ENCODE results near the gene STIM1. TPM values are rescaled to one million over a fixed set of nuclear protein-coding genes. Genes with fewer than 3 reads are reported as not detected.

STIM1 gene
- total and polyA plus RNA-seq, 12 donors: 11.9 to 55.7 (median 37.4) TPM

- Histone ChIP-seq H3K27me3 (no peaks in the 10 kb centered on the region), H3K36me3 (no peaks in the 10 kb centered on the region), H3K9me3 (no peaks in the 10 kb centered on the region), H3K27ac (peak overlapping the region in 1 of 10 donors; percentile 41), H3K4me1 (peaks cover 0 to 45% (median 0%) of the 10 kb centered on the region in 9 donors), H3K4me3 (no peak overlapping the region)
- 28 to 50% methylated on average over 1 of the region's 1 CpG for WGBS, 2 donors
- no peak for TF ChIP-seq CTCF (IDR thresholded peaks at IDR 0.05)
- ATAC-seq (no peak), DNase-seq (no peak)
- intact Hi-C loops (cut with DNase I): no loop called here
These were observed 59.3 kb downstream of the STIM1 start for GRCh38 chr11:3914805-3915204.

GRCh38 chr11:3916962-3917361 is 61.5 kb downstream of the STIM1 start:
- DNase-seq (no peak), ATAC-seq (peak in 1 of 8 donors; percentile 29)
- H3K4me1 ChIP-seq: peaks cover 0 to 54% (median 0%) of the 10 kb centered on the region in 9 donors
- no peak overlapping the region for H3K27ac ChIP-seq
- H3K36me3 ChIP-seq: no peaks in the 10 kb centered on the region
- intact Hi-C loops (cut with DNase I): no loop called here
- H3K27me3 ChIP-seq: no peaks in the 10 kb centered on the region
- WGBS, 2 donors: 79% methylated on average over 3 of the region's 3 CpGs
- no peak overlapping the region for H3K4me3 ChIP-seq
- peaks cover 0 to 6% (median 0%) of the 10 kb centered on the region in 11 donors for H3K9me3 ChIP-seq
- no peak for TF ChIP-seq CTCF (IDR thresholded peaks at IDR 0.05)

GRCh38 chr11:3920148-3920852 is 64.8 kb downstream of the STIM1 start:
- Histone ChIP-seq H3K4me3 (no peak overlapping the region), H3K4me1 (peaks cover 0 to 35% (median 0%) of the 10 kb centered on the region in 9 donors), H3K36me3 (no peaks in the 10 kb centered on the region), H3K27me3 (no peaks in the 10 kb centered on the region), H3K9me3 (peaks cover 0 to 13% (median 0%) of the 10 kb centered on the region in 11 donors), H3K27ac (peak overlapping the region in 1 of 10 donors; percentile 57)
- ATAC-seq: peak in 2 of 8 donors; percentile 37 to 57
- DNase-seq: no peak
- intact Hi-C loops (cut with DNase I): no loop called here
- TF ChIP-seq CTCF (IDR thresholded peaks at IDR 0.05): no peak
- WGBS, 2 donors: 78 to 79% methylated on average over 2 of the region's 2 CpGs

GRCh38 chr11:3922056-3922455 is 66.6 kb downstream of the STIM1 start:
- ATAC-seq: no peak
- DNase-seq: no peak
- H3K36me3 ChIP-seq: no peaks in the 10 kb centered on the region
- no peak for TF ChIP-seq CTCF (IDR thresholded peaks at IDR 0.05)
- 91 to 97% methylated on average over 1 of the region's 1 CpG for WGBS, 2 donors
- H3K9me3 ChIP-seq: peaks cover 0 to 13% (median 0%) of the 10 kb centered on the region in 11 donors
- intact Hi-C loops (cut with DNase I): no loop called here
- peaks cover 0 to 32% (median 0%) of the 10 kb centered on the region in 9 donors for H3K4me1 ChIP-seq
- H3K27me3 ChIP-seq: no peaks in the 10 kb centered on the region
- H3K27ac ChIP-seq: no peak overlapping the region
- no peak overlapping the region for H3K4me3 ChIP-seq

Data from heart right ventricle (tissue), 16 donors.